ENCODE data around the gene ARMC8. TPM values are rescaled to one million over a fixed set of nuclear protein-coding genes. Genes with fewer than 3 reads are reported as not detected.

ARMC8 gene
- total RNA-seq, 4 donors from 2014 or later = 65.2 to 138 (median 77.1) TPM

GRCh38 chr3:138249636-138250035 is 62.5 kb downstream of the ARMC8 start:
- TF ChIP-seq, protein P1, sequence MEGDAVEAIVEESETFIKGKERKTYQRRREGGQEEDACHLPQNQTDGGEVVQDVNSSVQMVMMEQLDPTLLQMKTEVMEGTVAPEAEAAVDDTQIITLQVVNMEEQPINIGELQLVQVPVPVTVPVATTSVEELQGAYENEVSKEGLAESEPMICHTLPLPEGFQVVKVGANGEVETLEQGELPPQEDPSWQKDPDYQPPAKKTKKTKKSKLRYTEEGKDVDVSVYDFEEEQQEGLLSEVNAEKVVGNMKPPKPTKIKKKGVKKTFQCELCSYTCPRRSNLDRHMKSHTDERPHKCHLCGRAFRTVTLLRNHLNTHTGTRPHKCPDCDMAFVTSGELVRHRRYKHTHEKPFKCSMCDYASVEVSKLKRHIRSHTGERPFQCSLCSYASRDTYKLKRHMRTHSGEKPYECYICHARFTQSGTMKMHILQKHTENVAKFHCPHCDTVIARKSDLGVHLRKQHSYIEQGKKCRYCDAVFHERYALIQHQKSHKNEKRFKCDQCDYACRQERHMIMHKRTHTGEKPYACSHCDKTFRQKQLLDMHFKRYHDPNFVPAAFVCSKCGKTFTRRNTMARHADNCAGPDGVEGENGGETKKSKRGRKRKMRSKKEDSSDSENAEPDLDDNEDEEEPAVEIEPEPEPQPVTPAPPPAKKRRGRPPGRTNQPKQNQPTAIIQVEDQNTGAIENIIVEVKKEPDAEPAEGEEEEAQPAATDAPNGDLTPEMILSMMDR (IDR thresholded peaks at IDR 0.05; ENCODE audit: low read depth) = no peak

GRCh38 chr3:138253609-138254008 is 66.5 kb downstream of the ARMC8 start:
- TF ChIP-seq, protein P1 (IDR thresholded peaks at IDR 0.05; ENCODE audit: low read depth) = no peak

DNA sequence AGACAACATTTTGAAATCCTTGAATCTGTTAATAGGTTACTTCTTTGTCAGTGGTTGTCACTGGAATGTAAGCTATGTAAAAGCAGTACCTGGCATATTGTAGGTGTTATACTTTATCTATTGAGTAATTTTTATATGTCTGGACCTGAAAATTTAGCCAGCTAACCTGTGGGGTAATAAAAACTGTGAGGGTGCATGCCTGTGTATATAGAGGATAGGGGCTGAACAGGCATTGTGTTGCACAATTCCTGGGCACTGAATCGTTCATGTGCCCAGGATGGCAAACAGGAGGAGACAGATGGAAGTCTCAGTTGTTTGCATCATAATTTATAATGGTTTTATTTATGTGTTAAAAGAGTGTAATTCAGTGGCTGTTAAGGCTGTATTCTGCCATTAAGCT is 67.1 kb downstream of the ARMC8 start:
- TF ChIP-seq, protein P1 (IDR thresholded peaks at IDR 0.05; ENCODE audit: low read depth) = no peak

DNA sequence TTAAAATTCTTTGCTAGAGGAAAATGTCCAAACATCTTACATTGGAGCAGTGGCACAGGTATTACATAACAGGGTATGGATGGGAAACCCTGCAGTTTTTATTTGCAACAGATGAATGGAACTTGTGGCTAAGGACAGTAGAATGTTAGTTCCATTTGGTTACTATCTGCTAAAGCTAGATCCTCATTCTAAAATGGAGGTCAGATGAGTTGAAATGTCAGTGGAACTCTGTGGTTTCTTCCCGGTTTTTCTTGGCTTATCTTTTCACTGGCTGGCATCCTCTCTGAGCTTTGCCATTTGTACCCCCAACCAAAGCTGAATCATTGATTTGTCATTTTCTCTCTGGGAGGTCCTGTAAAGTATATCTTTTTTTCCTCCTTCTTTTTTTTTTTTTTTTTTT is 68.9 kb downstream of the ARMC8 start:
- TF ChIP-seq, protein P1 (IDR thresholded peaks at IDR 0.05; ENCODE audit: low read depth) = no peak

DNA sequence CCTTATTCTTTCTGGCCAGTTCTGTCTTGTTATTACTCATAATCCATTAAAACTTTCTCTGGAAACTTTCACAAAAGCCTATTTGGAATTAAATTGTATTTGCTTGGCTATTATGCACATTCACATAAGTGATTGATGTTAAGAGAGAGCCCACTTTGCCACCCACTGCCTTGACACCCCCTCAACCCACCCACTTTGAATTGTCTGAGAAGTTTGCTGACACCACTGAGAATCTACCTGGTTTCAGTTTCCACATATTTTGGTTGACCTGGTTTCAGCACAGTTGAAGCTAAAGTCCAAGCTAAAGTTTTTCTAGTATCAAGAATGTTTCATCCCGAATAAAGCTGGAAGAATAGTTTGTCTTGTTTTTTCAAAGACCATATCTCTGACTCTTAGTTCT is 70.9 kb downstream of the ARMC8 start:
- TF ChIP-seq, protein P1 (IDR thresholded peaks at IDR 0.05; ENCODE audit: low read depth) = no peak

GRCh38 chr3:138259126-138259525 is 72.0 kb downstream of the ARMC8 start:
- TF ChIP-seq, protein P1 (IDR thresholded peaks at IDR 0.05; ENCODE audit: low read depth) = no peak

DNA sequence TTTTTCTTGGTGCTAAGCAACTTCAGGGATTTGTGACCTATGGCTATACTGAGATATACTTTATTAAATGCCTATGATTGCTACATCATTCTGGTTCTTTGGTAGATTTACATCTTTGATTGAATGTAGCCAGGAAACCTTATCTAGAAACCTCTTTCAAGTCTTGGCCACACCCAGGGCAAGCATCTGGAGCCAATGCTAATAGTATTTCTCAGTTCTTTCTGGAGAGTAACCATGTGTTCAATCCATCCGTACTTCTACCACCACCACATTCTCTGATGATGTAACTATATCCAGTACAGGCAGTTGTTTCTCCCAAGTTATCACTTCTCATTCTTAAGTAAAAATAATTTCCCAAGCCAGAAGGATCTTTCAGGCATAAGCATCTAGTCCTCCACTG is 73.5 kb downstream of the ARMC8 start:
- TF ChIP-seq, protein P1 (IDR thresholded peaks at IDR 0.05; ENCODE audit: low read depth) = no peak
